Osteoblast (primary cell): ENCODE data around the gene WIZ. TPM values are rescaled to one million over a fixed set of nuclear protein-coding genes. Genes with fewer than 3 reads are reported as not detected.

Experiments
- DNase-seq: peaks from one replicate; pipeline ENCODE4 v3.0.0; 2011; ENCODE audit warnings: low spot score, mixed read lengths; ENCODE audit not compliant: insufficient read length; ENCODE audit errors: missing footprints
- H2AFZ ChIP-seq: 2 replicates; pipeline ENCODE4 v1.6.0; 2011; ENCODE audit warnings: mild to moderate bottlenecking, low read length
- H3K27ac ChIP-seq: 2 replicates; pipeline ENCODE4 v1.5.1; 2011; ENCODE audit warnings: mild to moderate bottlenecking, low read depth, low read length, moderate library complexity
- H3K27me3 ChIP-seq: 2 replicates; pipeline ENCODE4 v1.6.0; 2012; ENCODE audit warnings: mild to moderate bottlenecking, control low read depth, inconsistent platforms, low read length, moderate library complexity; ENCODE audit not compliant: insufficient read depth
- H3K36me3 ChIP-seq: 2 replicates; pipeline ENCODE4 v1.5.1; 2011; ENCODE audit warnings: mild to moderate bottlenecking, low read length, control low read depth, moderate library complexity; ENCODE audit not compliant: insufficient read depth
- H3K4me1 ChIP-seq: 2 replicates; pipeline ENCODE4 v1.5.1; 2011; ENCODE audit warnings: mild to moderate bottlenecking, low read length, control low read depth, moderate library complexity; ENCODE audit not compliant: insufficient read depth
- H3K4me2 ChIP-seq: 2 replicates; pipeline ENCODE4 v1.6.0; 2011; ENCODE audit warnings: mild to moderate bottlenecking, low read length; ENCODE audit not compliant: insufficient read depth
- H3K4me3 ChIP-seq: fragments of 200-600 bp; sonication (generic); 3 replicates; pipeline ENCODE4 v1.5.1; 2012; ENCODE audit warnings: mild to moderate bottlenecking, low read length, inconsistent platforms; ENCODE audit not compliant: insufficient read depth
- H3K79me2 ChIP-seq: 2 replicates; pipeline ENCODE4 v1.6.0; 2012; ENCODE audit warnings: mild to moderate bottlenecking, low read length, control low read depth, inconsistent platforms; ENCODE audit not compliant: insufficient read depth
- H3K9me3 ChIP-seq: 2 replicates; pipeline ENCODE4 v1.5.1; 2011; ENCODE audit warnings: low read depth, low read length, control low read depth
- H4K20me1 ChIP-seq: 2 replicates; pipeline ENCODE4 v1.6.0; 2012; ENCODE audit warnings: mild to moderate bottlenecking, low read length, control low read depth; ENCODE audit not compliant: insufficient read depth
- total RNA-seq: library from RNA; depleted of rRNA; stranded (reverse); fragments of >200 nt; gene quantifications from 2 replicates; pipeline ENCODE4 v1.2.3, GENCODE V29; 2012
- TF ChIP-seq, protein P1 (sequence below): IDR thresholded peaks from 2 replicates; pipeline ENCODE4 v1.5.1; 2011; ENCODE audit warnings: mild to moderate bottlenecking, low read depth, low read length, moderate library complexity; ENCODE audit errors: extremely low read depth

The WIZ gene
- total RNA-seq, 1 donor, result 9.8 TPM

DNA sequence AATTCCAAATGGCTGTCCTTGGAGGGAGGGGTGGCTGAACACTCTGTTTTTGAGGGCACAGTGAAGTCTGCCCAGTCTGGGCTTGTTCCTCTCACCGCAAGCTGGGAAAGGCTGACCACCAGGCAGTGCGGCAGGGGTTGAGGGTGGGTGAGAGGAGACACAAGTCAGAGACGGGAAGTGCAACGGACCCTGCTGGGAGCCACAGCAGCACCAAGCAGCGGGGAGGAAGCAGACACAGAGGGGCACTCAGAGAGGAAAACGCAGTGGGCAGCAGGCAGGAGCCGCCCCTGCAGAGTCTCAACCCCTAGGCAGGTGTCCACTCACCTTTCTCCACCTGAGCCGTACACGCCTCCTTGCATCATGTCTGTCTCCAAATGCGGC lies 46.6 kb downstream of the WIZ start:
- Histone ChIP-seq H3K4me1 (no peaks in the 10 kb centered on the region), H3K36me3 (peaks cover 29% of the 10 kb centered on the region), H2AFZ (no peak overlapping the region), H3K79me2 (peaks cover 88% of the 10 kb centered on the region), H3K27me3 (no peaks in the 10 kb centered on the region), H4K20me1 (peaks cover 77% of the 10 kb centered on the region), H3K27ac (no peak overlapping the region), H3K4me2 (no peak overlapping the region), H3K4me3 (no peak overlapping the region), H3K9me3 (no peaks in the 10 kb centered on the region)
- TF ChIP-seq, protein P1, sequence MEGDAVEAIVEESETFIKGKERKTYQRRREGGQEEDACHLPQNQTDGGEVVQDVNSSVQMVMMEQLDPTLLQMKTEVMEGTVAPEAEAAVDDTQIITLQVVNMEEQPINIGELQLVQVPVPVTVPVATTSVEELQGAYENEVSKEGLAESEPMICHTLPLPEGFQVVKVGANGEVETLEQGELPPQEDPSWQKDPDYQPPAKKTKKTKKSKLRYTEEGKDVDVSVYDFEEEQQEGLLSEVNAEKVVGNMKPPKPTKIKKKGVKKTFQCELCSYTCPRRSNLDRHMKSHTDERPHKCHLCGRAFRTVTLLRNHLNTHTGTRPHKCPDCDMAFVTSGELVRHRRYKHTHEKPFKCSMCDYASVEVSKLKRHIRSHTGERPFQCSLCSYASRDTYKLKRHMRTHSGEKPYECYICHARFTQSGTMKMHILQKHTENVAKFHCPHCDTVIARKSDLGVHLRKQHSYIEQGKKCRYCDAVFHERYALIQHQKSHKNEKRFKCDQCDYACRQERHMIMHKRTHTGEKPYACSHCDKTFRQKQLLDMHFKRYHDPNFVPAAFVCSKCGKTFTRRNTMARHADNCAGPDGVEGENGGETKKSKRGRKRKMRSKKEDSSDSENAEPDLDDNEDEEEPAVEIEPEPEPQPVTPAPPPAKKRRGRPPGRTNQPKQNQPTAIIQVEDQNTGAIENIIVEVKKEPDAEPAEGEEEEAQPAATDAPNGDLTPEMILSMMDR, result no peak
- no peak for DNase-seq

DNA sequence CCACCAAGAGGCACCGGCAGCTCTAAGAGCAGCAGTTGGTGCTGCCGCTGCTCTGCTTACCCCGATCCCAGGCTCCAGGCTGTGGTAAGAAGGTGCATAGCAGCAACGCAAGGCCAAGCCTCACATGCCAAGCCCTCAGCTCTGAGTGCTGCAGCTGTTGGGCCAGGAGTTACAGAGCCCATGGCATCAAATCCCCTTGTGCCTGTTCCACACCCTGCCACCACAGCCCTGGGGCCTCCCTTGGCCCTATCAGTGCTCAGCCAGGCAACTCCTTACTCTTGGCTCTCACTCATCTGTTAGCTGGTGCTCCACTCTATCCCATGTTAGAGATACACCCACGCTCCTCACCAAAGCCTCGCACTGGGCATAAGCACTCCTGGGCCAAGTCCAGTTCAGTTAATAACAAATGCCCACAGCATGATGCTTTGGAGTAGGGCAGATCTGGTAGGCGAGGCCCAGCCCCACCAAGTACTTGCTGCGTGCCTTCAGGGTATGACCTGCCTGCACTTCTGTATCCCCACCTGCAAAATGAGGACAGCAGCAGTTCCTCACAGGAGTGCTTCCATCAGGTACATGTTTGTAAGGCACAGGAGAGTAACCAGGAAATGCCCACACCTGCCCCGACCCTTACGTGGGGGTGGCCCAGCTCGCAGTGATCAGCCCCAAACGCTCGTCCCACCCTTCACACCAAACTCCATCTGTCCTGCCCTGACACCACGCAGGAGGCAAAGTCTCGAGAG lies 47.2 kb downstream of the WIZ start:
- peaks cover 76% of the 10 kb centered on the region for H4K20me1 ChIP-seq
- no peak overlapping the region for H2AFZ ChIP-seq
- no peak overlapping the region for H3K4me2 ChIP-seq
- H3K27ac ChIP-seq, result no peak overlapping the region
- H3K27me3 ChIP-seq, result no peaks in the 10 kb centered on the region
- H3K9me3 ChIP-seq, result no peaks in the 10 kb centered on the region
- peak; percentile 54 for DNase-seq
- peaks cover 35% of the 10 kb centered on the region for H3K36me3 ChIP-seq
- no peak overlapping the region for H3K4me3 ChIP-seq
- no peaks in the 10 kb centered on the region for H3K4me1 ChIP-seq
- H3K79me2 ChIP-seq, result peaks cover 88% of the 10 kb centered on the region
- TF ChIP-seq, protein P1, result no peak

DNA sequence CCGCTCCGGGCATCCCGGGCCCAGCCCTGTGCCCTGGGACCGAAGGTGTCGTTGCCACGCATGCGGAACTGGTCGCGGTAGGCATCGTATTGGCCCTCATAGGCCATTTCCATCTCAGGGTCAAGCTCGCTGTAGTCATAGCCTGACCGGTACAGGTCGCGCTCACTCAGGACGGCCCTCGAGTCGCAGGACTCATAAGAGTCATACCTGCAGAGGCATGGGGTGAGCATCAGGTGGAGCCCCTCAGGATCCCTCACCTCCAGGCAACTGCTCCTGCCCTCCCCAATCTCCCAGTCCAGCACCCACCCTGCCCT lies 48.4 kb downstream of the WIZ start:
- no peak overlapping the region for H3K4me2 ChIP-seq
- H3K79me2 ChIP-seq, result peaks cover 88% of the 10 kb centered on the region
- H3K27me3 ChIP-seq, result no peaks in the 10 kb centered on the region
- peaks cover 74% of the 10 kb centered on the region for H4K20me1 ChIP-seq
- peak; percentile 65 for DNase-seq
- no peak overlapping the region for H3K4me3 ChIP-seq
- TF ChIP-seq, protein P1, result no peak
- no peaks in the 10 kb centered on the region for H3K9me3 ChIP-seq
- no peak overlapping the region for H2AFZ ChIP-seq
- no peaks in the 10 kb centered on the region for H3K4me1 ChIP-seq
- H3K27ac ChIP-seq, result no peak overlapping the region
- peaks cover 47% of the 10 kb centered on the region for H3K36me3 ChIP-seq

DNA sequence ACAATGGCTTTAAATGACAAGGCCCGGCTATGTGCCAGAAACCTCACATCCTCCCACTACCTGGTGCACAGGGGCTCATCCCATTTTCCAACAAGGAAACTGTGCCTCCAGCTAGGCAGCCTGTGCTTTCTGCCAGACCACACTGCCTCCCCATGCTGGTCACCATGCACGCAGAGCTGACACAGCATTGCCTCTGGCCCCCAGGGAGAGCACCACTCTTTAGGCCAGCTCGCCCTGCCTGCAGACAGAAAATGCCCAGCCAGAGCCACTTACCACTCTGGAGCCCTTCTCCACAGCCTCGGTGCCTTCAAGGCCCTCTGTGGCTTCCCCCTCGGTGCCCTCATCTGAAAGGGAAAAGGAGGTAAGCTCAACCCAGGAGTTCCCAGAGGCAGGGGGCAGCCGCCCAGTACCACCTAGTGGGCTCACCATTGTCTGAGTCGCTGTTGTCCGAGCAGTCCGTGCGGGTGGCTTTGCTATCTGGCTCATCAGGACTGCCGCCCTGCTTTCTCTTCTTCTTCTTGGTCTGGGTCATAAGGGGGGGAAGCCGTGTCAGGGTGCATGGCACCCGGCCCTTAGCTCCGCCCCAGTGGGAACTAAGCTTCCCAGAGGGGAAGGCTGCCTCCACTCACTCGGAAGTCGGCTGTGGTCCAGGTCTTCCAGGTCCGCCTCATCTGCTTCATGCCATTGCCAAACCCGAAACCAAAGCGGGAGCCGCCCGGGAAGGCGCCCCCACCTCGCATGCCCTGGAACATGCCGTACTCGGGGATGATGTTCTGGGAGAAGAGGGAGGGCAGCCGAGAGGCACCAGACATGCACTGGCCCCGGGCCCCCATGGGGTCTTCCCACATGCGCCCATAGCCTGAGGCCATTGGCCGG lies 49.0 kb downstream of the WIZ start:
- DNase-seq, result peak; percentile 83
- Histone ChIP-seq H3K79me2 (peaks cover 87% of the 10 kb centered on the region), H3K4me2 (no peak overlapping the region), H3K4me1 (no peaks in the 10 kb centered on the region), H4K20me1 (peaks cover 74% of the 10 kb centered on the region), H3K27ac (no peak overlapping the region), H3K36me3 (peaks cover 50% of the 10 kb centered on the region), H3K9me3 (no peaks in the 10 kb centered on the region), H3K4me3 (no peak overlapping the region), H2AFZ (no peak overlapping the region), H3K27me3 (no peaks in the 10 kb centered on the region)
- TF ChIP-seq, protein P1, result no peak
